Ammon's horn (tissue), 1 donor: ENCODE data around the gene ALG8.

Experiments used
- DNase-seq: peaks from one replicate; pipeline ENCODE4 v3.0.0-alpha.2; 2016; ENCODE audit warnings: low spot score

ALG8 gene

DNA sequence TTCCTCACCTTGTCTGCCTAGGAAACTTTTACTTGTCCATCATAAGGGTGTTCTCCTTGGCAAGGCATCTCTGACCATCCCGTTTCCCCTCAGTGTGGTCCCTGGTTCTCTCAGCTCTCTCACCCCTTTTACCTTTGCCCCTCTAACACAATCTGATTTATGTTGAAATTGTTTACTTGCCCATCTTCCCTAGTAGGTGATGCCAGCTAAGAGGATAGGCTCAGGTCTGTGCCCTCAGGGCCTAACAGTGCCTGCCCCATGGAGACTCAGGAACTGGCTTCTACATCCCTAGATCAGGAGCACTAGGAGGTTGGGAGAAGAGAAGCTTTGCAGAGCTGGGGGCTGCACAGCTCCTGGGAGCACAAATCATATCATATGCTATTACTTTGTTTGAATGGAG lies 21.1 kb upstream of the ALG8 start:
- no peak for DNase-seq

DNA sequence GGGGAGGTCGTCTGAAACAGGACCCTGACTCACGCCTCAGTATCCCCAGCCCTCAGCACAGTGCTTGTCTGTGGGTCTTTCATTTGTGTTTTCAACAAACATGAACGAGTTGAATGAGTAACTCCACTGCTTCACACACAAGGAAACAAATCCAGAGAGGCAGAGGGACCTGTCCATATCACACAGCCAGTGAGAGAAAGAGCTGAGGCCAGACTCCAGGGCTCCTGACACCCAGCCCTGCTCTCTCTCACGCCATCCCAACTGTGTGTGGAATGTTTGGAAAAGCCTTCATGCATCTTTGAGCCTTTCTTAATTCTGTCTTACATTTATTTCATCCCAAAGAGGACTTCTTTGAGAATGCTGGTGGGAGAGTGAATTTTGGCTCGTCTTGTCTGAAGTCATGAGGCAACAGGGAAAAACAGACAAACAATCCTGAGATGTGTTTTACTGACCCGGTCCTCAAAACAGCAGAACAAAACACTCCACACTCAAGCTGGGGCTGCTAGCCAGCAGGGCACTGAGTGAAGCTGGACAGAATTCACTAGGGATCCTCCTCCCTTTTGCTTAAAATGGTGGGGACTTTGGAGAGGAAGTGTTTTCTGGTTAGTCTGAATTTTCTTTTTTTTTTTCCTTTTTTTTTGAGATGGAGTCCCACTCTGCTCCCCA lies 19.7 kb upstream of the ALG8 start:
- DNase-seq: peak; percentile 22

DNA sequence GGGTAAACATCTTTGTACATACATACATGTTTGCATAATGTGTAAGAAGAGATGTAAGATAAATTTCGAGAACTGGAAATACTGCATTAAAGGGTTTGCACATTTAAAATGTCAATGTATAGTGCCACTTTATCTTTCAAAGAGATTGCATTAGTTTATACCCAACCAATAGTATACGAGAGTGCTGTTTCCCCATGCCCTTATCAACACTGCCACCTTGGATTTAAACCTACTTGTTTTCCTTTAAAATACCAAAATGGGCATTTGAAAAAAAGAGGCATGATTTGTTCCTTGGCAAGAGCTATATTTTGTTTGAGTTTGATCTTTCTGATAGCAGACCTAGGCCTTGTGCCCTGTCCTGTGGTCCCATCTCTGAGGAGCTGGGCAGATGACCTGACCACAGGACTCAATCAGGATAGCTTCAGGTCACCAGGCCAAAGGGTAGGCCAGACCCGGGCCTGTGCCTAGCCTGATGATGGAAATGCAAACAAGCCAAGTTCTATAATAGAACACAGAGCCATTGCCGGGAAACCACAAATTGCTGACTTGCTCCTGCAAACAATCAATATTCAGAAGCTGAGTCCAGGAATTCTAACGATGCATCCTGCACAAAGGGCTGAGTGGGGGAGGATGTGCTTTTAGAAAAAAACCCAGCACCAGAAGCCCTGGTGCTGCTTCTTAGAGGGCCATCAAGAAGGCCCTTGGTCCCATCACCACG lies 16.9 kb upstream of the ALG8 start:
- no peak for DNase-seq

DNA sequence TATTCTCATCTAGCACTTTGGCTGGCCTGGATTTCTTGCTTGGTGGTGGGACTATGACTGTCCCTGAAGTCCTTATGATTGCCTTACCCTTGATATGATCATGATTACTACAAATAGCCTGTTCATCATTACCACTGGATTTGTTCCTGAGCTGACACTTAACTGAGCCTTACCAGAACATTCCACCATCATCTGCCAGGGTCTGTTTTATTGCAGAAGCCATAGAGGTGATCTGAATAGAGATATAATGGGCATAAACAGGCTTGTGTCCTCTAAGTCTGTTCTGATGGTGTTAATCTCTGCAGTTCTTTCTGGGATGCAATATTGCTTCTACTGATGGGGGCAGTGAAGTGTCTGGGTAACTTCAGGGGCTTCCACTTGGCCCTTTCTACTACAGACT lies 12.4 kb upstream of the ALG8 start:
- DNase-seq: no peak

DNA sequence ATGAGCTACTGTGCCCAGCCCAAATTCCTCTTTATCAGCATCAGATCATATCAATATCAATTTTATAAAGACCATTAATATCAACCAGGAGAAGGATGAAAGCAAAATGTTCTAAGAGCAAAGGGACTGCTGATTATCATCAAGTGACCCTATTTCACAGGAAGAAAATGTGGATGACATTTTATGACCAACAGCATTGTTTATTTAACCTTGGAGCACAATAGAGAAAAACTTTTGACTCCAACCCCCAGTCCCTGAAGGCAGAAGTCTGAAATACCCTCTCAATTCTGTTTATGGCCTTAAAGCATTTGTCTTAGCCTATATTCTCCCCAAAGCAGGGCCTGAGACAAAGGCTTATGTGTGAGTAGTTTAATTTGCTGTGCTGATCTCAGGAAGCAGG lies 11.3 kb upstream of the ALG8 start:
- no peak for DNase-seq

DNA sequence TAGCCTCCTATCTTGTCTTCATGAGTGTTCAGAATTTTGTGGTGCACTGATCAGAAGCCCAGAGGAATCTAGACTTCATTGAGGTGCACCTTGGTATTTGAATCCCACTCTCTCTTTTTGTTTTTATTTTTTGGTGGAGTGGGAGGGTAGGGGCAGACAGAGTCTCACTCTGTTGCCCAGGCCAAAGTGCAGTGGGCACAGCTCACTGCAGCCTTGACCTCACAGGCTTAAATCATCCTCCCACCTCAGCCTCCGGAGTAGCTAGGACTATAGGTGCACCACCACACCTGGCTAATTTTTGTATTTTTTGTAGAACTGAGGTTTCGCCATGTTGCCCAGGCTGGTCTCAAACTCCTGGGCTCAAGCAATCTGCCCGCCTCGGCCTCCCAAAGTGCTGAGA lies 10.9 kb upstream of the ALG8 start:
- DNase-seq: no peak

DNA sequence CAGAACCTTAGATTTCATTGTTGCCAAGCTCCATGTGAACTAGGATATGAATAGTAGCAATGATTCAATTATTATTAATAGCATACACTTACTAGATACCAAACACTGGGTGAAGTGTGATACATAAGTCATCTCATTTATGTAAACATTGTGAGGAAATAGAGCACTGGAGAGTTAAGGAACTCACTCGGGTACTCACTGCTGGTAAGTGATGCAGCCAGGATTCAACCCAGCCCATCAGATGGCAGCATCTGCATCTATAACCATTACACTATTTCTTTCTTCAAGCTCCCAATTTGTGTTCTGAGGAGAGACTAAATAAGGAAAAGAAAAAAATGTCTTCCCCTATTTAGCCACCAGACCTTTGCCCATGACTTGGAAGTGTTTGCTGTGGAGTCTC lies 10.2 kb upstream of the ALG8 start:
- peak; percentile 69 for DNase-seq

DNA sequence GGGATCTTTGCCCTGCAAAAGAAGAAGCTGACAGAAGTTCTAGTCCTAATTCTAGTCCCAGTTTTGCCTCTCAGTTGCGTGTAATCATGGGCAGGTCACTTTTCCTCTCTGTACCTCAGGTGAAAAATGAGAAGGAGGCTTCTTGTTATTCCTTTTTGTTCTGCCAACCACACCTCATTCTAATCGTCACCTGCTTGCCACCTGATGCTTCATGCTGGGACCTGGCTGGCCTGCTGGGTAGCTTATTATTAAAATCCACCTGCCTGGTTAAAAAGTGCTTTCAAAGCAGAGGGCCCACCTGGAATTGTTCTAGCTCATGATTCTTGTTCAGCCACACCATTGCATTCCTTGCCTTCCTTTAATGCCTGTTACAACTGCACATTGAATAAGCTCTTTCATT lies 8.4 kb upstream of the ALG8 start:
- DNase-seq: no peak

DNA sequence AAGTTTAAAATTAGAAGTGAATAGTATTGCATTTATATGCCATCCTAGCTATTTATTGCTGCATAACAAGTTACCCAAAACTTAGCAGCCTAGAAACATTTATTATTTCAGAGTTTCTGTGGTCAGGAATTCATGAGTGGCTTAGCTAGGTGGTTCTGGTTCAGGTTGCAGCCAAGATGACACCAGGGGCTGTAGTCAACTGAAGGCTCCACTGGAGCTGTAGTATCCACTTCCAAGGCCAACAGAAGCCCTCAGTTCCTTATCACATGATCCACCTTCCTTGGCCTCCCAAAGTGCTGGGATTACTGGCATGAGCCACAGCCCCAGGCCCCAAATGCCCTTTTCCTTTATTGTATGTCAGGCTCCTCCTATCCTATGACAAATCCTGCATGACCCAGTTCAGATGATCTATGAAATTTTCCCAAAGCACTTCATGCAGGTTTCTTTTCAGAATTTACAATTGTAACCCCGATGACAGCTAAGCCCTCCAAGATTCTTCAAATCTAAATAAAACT lies 6.1 kb upstream of the ALG8 start:
- no peak for DNase-seq

DNA sequence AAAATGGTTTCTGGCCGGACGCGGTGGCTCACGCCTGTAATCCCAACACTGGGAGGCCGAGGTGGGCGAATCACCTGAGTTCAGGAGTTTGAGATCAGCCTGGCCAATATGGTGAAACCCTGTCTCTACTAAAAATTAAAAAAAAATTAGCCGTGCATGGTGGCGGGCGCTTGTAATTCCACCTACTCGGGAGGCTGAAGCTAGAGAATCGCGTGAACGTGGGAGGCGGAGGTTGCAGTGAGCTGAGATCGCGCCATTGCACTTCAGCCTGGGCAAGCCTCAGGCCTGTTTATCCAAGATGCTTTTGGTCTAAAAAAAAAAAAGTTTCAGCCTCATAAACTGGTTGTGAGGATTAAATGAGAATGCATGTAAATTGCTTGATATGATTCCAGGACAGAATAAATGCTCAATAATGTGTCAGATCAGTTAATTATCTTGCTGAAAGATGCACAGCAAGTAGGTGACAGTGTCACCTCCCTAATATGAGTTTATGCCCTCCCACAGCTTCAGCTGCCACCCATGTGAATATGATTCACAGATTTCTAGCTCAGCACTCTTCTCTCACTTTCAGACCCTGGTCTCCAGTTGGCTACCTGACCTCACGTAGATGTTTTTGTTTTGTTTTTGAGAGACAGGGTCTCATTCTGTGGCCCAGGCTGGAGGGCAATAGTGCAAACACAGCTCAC lies 1.1 kb upstream of the ALG8 start:
- no peak for DNase-seq

DNA sequence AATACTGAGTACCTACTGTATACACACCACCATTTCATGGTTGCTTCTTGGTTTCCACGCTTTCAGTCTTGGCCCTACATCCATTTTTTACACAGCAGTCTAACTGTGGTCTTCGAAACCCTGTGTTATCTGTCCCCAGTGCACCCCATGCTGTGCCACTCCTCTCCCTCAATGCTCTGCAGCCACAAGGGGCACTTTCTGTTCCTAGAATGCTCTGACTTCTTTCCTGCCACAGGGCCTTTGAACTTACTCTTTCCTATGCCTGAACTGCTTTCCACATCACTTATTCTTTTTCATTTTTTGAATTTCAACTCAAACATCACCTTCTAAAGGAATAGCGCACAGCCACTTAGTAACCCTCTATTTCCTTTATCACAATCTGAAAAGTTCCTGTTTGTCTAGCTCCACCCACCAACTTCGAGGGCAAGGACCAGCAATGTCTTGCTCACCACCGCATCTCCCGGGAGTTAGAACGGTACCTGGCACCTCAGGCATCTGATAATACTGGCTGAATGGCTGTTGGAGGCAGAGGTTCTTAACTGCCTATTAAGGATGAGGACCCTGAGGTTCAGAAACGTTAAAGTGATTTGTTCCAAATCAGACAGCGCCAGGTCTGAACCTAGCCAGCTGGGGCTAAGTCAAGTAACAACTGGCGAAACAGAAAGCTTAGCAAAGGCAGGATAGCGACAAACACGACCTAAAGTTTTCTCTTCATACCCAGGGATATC lies 568 bp downstream of the ALG8 start:
- DNase-seq: no peak

DNA sequence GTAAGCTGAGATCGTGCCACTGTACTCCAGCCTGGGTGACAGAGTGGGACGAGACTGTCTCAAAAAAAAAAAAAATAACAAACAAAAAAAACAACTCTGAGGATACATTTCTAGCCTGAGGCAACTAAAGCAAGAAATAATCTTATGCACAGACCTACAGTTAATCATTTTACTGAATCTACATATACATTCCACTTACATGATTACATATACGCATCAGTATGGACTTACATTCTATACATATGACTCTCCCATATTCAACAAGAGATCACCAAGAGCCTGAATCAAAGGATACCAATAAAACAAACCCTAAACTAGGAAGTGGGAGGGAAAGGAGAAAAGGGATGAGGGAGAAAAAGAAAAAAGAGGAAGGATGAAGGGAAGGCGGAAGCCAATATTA lies 1.1 kb downstream of the ALG8 start:
- DNase-seq: no peak

DNA sequence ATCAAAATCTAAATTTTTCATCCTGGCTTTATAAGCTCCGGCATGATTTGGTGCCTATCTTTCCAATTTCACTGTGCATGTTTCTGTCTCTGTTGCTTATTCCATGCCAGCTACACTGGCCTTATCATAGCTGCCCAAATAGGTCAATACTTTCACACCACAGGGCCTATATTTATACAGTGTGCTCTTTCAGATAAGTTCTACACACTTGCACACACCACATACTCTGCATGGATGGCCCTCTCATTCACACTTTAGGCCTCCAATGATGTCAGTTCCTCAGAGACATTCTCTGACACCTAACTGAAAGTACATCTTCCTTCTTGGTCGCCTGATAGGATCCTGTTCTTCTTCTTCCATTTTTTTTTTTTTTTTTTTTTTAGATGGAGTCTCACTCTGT lies 7.0 kb downstream of the ALG8 start:
- DNase-seq: no peak

DNA sequence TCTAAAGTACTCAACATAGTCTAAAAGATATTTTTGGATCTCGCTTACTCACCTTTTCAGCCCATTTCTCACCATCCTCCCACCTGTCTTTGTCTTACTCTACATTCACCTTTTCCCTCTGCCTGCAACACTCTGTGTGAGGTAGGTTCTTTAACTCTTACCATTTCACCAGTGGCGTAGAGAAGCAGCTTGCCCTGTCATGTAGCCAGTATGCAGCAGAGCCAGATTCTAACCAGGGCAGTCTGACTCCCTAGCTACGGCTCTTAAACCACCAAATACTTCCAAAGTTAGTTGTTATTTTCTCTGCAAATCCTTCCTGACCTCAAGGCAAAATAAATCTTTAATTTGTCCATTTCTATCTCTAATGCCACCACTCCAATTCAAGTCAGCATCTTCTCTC lies 7.5 kb downstream of the ALG8 start:
- DNase-seq: no peak

DNA sequence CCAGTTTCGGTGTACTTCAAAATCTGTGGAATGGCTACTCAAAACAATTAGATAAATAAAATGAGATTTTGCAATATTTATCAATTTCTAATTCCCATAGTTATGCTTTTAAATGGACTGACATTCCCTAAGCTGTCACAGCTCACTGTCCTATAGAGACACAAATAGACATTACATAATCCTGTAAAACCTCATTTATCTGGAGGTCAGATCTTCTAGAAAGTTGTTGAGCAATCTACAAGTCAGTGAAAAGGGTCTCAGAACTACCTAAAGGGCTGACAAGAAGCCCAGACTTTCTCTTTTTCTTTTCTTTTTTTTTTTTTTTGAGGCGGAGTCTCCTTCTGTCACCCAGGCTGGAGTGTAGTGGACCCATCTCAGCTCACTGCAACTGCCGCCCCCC lies 12.0 kb downstream of the ALG8 start:
- DNase-seq: no peak

DNA sequence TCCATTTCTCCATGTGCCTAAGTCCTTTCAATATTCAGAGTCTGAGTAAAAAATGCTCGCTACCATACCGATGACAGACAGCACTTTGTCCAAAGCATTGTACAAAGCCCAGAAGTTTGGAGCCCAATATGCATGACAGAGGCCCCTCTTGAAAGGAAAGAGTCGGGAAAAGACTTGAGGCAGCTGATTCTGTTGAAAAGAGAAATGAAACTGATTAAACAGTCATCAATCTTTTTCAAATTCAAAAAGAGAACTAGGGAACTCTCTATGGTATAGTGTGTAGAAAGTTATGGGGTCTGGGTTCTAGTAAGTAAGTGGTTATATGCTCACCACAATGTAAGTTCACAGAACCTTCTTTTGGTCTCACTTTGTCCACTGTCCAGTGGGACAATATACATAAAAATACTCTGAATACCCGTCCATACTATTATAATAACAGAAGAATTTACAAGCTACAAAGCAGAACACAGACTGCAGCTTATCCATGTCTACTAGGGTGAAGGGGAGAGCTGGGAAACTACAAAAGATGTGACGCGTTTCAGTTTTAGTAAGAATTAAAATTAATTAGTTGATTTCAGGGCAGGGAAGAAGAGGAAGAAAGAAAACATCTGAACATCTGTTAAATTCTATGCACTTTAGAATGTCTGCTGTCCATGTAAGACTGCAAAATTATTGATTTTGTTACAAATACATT lies 26.7 kb downstream of the ALG8 start:
- DNase-seq: no peak

DNA sequence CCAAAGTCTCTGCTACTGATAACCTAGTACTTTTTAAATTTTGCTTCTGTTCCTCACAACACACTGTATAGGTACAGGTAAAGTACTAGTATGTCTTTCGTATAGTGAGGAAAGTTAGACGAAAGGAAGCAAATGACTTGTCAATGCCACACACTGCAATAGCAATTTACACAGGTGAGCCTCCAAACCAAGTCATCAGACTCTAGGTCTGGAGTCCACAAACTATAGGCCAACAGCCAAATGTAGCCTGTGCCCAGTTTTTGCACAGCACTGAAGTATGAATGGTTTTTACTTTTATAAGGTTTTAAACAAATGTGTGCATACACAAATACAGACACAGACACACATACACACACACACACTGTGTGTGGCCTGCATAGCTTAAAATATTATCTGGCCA lies 28.1 kb downstream of the ALG8 start:
- DNase-seq: no peak

DNA sequence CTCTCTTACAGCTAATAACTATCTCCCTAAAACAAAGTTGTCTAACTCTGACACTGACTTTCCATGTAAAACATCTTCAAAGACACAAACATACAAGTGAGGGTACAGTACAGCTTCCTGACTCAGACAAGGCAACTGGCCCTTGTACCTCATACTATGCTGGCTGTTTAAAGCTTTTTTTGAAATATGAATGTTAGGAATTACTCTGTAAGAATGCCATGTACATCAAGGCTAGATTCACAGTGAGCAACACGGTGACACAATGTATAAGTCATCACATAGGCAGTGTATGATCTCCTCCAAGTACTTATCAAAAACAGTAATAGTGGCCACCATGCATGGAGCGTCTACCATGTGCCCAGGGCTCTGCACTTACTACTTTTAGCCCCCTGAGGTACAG lies 28.6 kb downstream of the ALG8 start:
- no peak for DNase-seq

DNA sequence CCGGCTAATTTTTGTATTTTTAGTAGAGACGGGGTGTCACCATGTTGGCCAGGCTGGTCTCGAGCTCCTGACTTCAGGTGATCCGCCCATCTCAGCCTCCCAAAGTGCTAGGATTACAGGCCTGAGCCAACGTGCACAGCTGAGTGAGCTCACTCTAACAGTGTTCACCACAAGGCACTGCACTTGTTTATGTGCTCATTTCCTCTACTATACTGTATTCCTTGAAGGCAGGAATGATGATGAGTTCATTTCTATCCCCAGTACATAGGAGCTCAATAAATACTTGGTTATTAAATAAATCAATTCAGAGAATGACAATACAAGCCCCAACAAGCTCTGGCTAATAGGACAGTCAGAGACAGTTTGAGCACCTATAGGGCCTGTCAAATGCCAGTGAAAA lies 29.1 kb downstream of the ALG8 start:
- no peak for DNase-seq

DNA sequence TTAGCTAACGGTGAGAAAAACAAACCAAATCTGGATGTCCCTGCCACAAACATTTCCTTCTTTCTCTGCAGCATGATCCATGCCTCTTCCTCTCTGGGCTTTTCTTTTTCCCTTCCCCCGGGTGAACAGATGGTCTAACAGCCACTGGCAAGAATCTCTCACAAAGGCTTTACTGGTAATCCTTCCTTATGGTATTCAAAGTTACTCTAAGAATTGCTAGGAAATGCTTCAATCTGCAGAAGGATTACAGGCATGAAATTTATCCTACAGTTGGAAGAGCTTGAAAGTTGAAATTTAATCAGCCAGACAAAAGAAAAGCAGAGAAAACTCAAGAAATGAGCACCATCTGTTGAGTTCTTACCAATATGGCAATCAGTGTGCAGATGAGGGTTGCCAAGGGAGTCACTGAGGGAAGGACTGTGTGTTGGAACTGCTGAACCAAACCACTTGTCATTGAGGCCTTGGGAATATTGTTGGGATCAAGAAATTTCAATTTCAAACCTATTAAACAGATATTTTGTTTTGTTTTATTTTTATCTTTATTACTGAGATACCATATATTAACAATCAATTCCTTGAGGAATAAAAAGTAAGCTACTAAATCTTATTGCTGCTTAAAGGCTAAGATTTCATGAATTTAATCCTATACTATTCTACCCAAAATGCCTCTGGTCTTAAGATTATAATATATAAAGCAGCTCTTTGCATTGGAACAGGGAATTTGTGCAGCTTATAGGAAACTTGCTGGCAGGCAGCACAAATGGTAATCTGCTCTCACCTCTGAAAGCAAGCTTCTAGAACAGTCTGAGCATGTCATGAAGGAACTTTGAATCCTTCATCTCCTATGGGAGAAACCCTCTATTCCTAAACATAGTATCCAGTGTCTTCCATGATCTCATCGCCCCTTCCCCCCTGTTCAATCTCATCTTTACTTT lies 30.1 kb downstream of the ALG8 start:
- peak; percentile 28 for DNase-seq
